Measurements from ENCODE around the gene CFAP44.

- TF ChIP-seq POLR2AphosphoS5 (IDR thresholded peaks at IDR 0.05; ENCODE audit: low read depth, low read length) (no peak), POLR2A (IDR thresholded peaks at IDR 0.05; ENCODE audit: low read depth, low read length) (no peak), TAF1 (IDR thresholded peaks at IDR 0.05; ENCODE audit: borderline replicate concordance, low read depth, low read length) (no peak)
Measured at GRCh38 chr3:113450911-113451310, 9.6 kb upstream of the CFAP44 start.

All from GM12892 (cell line).